HG03280 (cell line): ENCODE measurements around the gene LGI2.

ENCODE experiments used
- ATAC-seq: cut with Tn5 transposase; IDR thresholded peaks from one replicate; pipeline ENCODE4 v1.9.1; 2021; ENCODE audit warnings: mild to moderate bottlenecking, moderate library complexity; ENCODE audit not compliant: unreplicated experiment

The LGI2 gene

GRCh38 chr4:24999392-25000089 lies 31.2 kb downstream of the LGI2 start:
- ATAC-seq: no peak

DNA sequence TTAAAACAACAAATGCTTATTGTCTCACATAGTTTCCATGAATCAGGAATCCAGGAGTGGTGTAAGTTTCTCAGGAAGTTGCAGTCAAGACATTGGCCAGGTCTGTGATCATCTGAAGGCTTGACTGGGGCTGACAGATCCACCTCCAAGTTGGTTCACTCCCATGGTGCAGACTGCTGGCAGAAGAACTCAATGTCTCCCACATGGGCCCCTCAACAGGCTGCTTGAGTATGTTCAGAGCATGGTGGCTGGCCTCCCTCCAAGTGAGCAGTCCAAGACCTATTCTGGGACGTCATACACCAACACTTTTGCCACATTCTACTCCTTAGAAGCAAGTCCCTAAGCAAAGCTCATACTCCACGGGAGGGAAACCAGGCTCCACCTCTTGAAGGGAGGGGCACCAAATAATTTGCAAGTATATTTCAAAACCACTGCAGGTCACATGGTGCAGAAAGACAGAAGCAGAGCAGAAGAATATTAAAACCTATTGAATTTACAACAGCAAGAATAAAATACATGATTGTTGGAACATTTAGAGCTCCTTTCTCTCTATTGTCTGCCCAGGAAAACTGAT lies 35.3 kb downstream of the LGI2 start:
- ATAC-seq: no peak

DNA sequence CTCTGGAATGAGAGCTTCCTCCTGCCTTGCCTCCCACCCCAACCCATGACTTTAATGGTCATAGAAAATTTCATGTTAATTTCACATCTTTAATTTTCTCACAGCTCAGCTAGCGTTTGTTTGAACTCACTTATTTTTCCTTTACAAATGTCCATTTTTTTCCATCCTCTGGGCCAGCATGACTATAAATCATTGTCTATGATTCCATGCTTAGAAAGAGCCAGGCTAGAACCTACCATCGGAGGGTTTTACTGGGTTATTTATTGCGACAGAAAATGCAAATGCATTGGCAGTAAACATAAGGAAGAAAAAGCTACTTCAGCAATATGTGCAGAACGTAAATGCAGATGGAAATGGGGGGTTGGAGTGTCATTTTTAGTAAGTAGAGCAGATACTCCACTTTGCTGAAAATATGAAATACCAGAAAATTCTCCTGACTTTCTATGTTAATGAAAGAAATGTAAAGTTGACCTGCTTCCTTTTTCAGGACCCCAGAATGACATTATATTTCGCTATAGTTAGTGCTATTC lies 37.1 kb downstream of the LGI2 start:
- ATAC-seq: no peak

DNA sequence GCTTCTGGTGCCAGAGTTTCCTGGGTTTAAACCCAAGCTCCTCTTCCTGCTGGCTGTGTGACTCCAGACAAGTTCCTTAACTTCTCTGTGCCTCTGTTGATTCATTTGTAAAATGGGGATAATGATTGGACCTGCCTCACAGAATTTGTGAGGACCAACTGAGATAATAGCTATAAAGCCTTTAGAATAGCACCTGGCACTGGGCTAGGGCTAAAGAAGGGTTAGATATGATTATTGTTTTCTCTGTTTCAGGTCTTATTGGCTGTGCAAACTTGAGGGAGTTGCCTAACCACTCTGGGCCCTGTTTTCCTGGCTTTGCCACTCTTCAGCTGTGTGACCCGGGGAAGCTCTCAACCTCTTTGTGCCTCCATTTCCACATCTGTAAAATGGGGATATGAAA lies 37.8 kb downstream of the LGI2 start:
- no peak for ATAC-seq

- no peak for ATAC-seq
Measured at GRCh38 chr4:24991015-24991414, 39.7 kb downstream of the LGI2 start.

GRCh38 chr4:24989327-24989726 lies 41.4 kb downstream of the LGI2 start:
- no peak for ATAC-seq

DNA sequence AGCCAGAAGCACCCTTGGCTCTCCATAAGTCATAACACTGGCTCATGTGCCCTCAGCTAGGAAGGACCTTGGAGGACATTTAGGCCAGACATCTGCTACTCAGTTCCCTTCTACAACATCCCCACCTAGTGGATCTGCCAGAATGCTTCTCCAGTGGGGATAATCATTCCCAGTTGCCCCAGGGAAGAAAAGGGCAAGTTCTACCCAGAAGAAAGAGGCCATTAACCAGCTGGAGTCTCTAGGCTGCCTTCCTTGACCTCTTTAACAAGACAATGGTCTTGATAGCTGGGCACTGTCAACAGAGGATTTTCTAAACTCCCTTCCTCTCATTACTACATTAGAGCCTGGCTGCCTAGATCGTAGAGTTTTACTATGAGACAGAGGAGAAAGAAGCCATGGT lies 42.0 kb downstream of the LGI2 start:
- ATAC-seq: no peak

- no peak for ATAC-seq
Measured at GRCh38 chr4:24984602-24985532, 45.9 kb downstream of the LGI2 start.

DNA sequence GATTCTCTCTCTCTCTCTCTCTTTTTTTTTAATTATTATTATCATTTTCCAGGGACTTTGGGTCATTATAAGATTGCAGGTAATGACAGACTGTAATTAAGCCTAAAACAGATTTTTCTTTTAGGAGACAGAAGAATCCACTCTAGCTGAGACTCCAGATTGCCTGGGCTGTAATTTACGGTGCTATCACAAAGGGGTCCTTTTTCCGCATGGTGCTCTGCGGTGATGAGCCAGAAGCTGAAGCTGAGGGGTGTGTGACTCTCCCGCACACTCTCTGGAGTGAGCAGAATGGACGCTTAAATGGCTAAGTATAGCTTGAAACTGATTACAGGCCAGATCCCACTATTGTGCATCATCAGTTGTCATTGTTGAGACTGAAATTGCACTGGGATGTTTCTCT lies 50.0 kb downstream of the LGI2 start:
- ATAC-seq: no peak

GRCh38 chr4:24980064-24980690 lies 50.6 kb downstream of the LGI2 start:
- peak; percentile 66 for ATAC-seq

GRCh38 chr4:24979554-24979953 lies 51.2 kb downstream of the LGI2 start:
- no peak for ATAC-seq

DNA sequence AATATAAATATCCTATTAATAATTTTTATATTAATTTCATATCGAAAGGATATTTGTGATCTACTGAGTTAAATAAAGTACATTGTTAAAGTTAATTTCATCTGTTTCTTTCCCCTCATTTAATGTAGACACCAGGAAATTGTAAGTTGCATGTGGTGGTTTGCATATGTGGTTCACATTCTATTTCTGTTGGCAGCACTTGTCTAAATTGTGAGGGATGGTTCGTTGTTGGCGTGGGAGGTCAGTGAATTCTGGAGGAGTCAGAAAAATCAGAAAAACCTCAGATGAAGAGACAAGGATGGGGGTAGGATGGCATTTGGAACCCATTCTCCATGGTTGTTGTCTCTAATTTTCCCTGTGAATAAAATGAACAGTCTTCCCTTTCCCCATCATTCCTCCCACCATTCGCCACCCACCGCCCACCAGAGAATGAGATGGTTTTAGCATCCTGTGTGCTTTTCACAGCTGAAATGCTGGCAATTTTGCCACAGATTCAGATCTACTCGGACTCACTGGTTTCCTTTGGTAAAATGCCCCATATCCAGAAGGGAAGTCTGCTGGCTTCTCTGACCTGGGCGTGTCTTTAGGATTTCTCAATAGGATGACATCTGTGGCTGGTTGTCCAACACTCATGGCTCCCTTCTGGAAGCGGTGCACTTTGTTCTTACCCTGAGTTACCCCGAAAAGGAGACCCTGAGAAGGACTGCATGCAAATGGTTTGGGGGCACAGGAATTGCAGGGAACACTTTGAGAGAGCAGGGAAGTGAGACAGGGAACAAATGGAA lies 52.3 kb downstream of the LGI2 start:
- ATAC-seq: no peak

GRCh38 chr4:24975510-24975909 lies 55.2 kb downstream of the LGI2 start:
- ATAC-seq: no peak

DNA sequence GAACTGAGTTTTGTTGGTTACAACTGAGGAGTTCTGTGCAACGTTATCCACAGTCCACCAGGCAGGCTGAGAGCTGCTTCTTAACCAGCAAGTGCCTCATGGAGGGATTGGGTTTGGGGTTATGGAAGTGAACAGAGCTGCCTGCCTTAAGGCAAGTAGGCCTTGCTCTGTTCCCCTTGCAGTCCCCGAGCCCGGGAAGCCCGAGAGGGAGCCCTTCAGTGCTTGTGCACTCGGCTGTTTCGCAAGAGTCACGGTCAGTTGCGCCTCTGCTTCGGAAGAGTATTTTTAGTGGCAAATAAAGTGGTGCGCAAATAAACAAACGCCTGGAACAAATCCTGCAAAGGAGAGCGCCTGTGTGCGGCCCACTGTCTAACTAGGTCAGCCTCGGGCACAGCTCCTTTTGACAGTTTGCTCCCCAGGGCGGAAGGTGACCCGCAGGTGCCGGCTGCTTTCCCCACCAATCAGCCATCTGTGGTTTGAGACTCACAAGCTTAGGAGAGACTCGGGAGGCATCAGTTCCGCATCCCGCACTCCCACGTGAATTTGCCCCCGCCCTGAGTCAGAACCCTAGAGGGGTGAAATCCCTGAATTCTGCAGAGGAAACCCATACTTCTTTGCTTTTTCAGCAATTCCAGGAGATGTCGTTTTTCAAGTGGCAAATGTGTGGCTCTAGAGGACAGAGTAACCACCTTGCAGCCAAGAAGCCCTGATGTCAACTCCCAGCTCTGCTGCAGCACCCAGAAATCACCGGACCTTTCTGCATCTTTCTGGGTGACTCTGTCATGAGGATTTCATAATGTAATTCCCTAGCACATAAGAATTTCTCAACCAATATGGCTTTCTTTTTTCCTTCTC lies 56.8 kb downstream of the LGI2 start:
- no peak for ATAC-seq

GRCh38 chr4:24973404-24973746 lies 57.4 kb downstream of the LGI2 start:
- no peak for ATAC-seq

- no peak for ATAC-seq
Measured at GRCh38 chr4:24971192-24971591, 59.6 kb downstream of the LGI2 start.

DNA sequence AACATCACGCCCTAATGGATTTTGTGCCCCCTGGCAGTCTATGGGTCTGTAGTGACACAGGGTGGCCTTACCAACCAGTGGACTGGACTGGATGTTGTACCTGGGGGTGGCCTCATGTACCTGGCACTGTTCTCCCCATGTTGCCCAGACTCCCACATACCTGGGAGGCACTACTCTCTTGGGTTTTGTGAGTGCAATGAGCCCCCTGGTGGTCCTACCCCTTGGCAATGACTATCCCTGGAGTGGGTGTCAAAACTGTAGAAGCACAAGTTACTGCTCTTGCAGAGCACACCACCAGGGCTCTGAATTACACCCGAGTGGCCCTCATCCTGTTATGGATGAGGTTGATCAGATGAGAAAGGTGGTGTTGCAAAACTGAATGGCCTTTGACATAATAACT lies 60.1 kb downstream of the LGI2 start:
- no peak for ATAC-seq

GRCh38 chr4:24970191-24970590 lies 60.6 kb downstream of the LGI2 start:
- ATAC-seq: no peak

DNA sequence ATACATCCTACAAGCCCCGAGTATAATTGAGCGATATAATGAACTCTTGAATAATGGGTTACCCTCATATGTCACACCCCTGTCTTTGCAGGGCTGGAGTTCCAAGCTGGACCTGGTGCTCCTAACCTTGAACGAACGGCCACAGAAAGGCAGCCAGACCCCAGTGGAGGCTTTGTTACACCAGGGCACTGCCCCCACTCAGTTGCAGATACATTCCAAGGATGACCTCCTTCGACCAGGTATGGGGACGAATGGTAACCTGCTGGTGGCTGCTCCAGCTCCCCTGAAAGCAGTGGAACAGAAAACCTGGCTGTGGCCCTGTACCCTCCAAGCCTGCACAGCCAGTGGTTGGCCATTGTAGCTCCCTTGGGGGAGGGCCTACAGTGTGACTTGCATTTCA lies 61.3 kb downstream of the LGI2 start:
- no peak for ATAC-seq

GRCh38 chr4:24968992-24969391 lies 61.8 kb downstream of the LGI2 start:
- ATAC-seq: no peak
